Stimulated activated CD8-positive, alpha-beta memory T cell treated with anti-CD3 and anti-CD28 coated beads, Interleukin-2, amount 100 ng/mL, for 48 hours (primary cell): Measurements from ENCODE around the gene TNFAIP1.
"Not testable (repeated sequence)": the region's sequence is repeated elsewhere in the genome, so short reads cannot be mapped to it uniquely, and the experiment has no call there.

ENCODE experiments used
- DNase-seq, 2 donors: peaks; one replicate each; pipeline ENCODE4 v3.0.0-alpha.2; 2020; ENCODE audit warnings: low read depth in 2 of 2

Gene TNFAIP1

GRCh38 chr17:28324781-28325180 is 10.8 kb upstream of the TNFAIP1 start:
- DNase-seq = no peak

- no peak for DNase-seq
Measured at GRCh38 chr17:28325211-28325610, 10.3 kb upstream of the TNFAIP1 start.

- no peak for DNase-seq
Measured at GRCh38 chr17:28326114-28326513, 9.4 kb upstream of the TNFAIP1 start.

- no peak for DNase-seq
Measured at GRCh38 chr17:28327031-28327607, 8.4 kb upstream of the TNFAIP1 start.

- DNase-seq = no peak
Measured at GRCh38 chr17:28327709-28328108, 7.9 kb upstream of the TNFAIP1 start.

- DNase-seq = no peak
Measured at GRCh38 chr17:28328325-28328724, 7.2 kb upstream of the TNFAIP1 start.

GRCh38 chr17:28330671-28331070 is 4.9 kb upstream of the TNFAIP1 start:
- DNase-seq = no peak

- DNase-seq = no peak
Measured at GRCh38 chr17:28331891-28332420, 3.6 kb upstream of the TNFAIP1 start.

GRCh38 chr17:28333083-28333746 is 2.3 kb upstream of the TNFAIP1 start:
- no peak for DNase-seq

GRCh38 chr17:28334171-28334570 is 1.4 kb upstream of the TNFAIP1 start:
- DNase-seq = no peak

GRCh38 chr17:28334666-28335200 is 828 bp upstream of the TNFAIP1 start:
- no peak for DNase-seq

- no peak for DNase-seq
Measured at GRCh38 chr17:28335959-28336871, 654 bp downstream of the TNFAIP1 start.

- DNase-seq = no peak
Measured at GRCh38 chr17:28338056-28338768, 2.7 kb downstream of the TNFAIP1 start.

GRCh38 chr17:28338769-28339212 is 3.2 kb downstream of the TNFAIP1 start:
- not testable (repeated sequence) for DNase-seq

GRCh38 chr17:28339431-28339830 is 3.9 kb downstream of the TNFAIP1 start:
- DNase-seq = no peak

GRCh38 chr17:28340374-28340773 is 4.8 kb downstream of the TNFAIP1 start:
- no peak for DNase-seq

- DNase-seq = no peak
Measured at GRCh38 chr17:28341516-28341915, 6.0 kb downstream of the TNFAIP1 start.

GRCh38 chr17:28342313-28342712 is 6.8 kb downstream of the TNFAIP1 start:
- DNase-seq = no peak

GRCh38 chr17:28343491-28343932 is 8.0 kb downstream of the TNFAIP1 start:
- DNase-seq = no peak

GRCh38 chr17:28344011-28344410 is 8.4 kb downstream of the TNFAIP1 start:
- DNase-seq = no peak

GRCh38 chr17:28344435-28344901 is 8.9 kb downstream of the TNFAIP1 start:
- DNase-seq = no peak
